GM12865 (cell line): ENCODE data around the gene METTL14.

ENCODE experiments used
- DNase-seq: peaks from one replicate; pipeline ENCODE4 v3.0.0; 2010; ENCODE audit warnings: low read depth
- H3K4me3 ChIP-seq: 2 replicates; pipeline ENCODE4 v1.5.1; 2011; ENCODE audit warnings: mild to moderate bottlenecking, low read depth, low read length, control low read depth
- CTCF ChIP-seq: IDR thresholded peaks from 2 replicates; pipeline ENCODE4 v1.5.1; 2011; ENCODE audit warnings: low read length, control low read depth, low read depth, inconsistent platforms; ENCODE audit not compliant: insufficient read depth; ENCODE audit errors: missing control alignments

METTL14 gene

GRCh38 chr4:118721752-118722151 lies 36.6 kb downstream of the METTL14 start:
- H3K4me3 ChIP-seq: no peak overlapping the region
- no peak for DNase-seq
- no peak for TF ChIP-seq CTCF

GRCh38 chr4:118723369-118723768 lies 38.2 kb downstream of the METTL14 start:
- H3K4me3 ChIP-seq: no peak overlapping the region
- TF ChIP-seq CTCF: no peak
- DNase-seq: no peak

GRCh38 chr4:118727360-118727759 lies 42.2 kb downstream of the METTL14 start:
- TF ChIP-seq CTCF: no peak

GRCh38 chr4:118729287-118730286 lies 44.4 kb downstream of the METTL14 start:
- no peak for TF ChIP-seq CTCF

More at GRCh38 chr4:118727360-118727759, 42.2 kb downstream of the METTL14 start:
- no peak overlapping the region for H3K4me3 ChIP-seq
- no peak for DNase-seq

GRCh38 chr4:118730683-118731082 lies 45.5 kb downstream of the METTL14 start:
- TF ChIP-seq CTCF: no peak
- no peak overlapping the region for H3K4me3 ChIP-seq
- no peak for DNase-seq

More at GRCh38 chr4:118729287-118730286, 44.4 kb downstream of the METTL14 start:
- no peak overlapping the region for H3K4me3 ChIP-seq
- DNase-seq: no peak

- DNase-seq: no peak
- no peak overlapping the region for H3K4me3 ChIP-seq
These were observed 47.6 kb downstream of the METTL14 start for GRCh38 chr4:118732591-118733330.

More at GRCh38 chr4:118732591-118733330, 47.6 kb downstream of the METTL14 start:
- no peak for TF ChIP-seq CTCF
